Adipocyte (in vitro differentiated cells): Measurements from ENCODE around the gene GYPC.

Source experiments
- DNase-seq: peaks from one replicate; pipeline ENCODE4 v3.0.0-alpha.2; 2015; ENCODE audit warnings: low read depth
- H3K27me3 ChIP-seq: replicated peaks from 2 replicates; pipeline ENCODE4 v1.7.0; 2013; ENCODE audit warnings: mild to moderate bottlenecking, low read length, moderate library complexity; ENCODE audit not compliant: control insufficient read depth, insufficient read depth
- H3K36me3 ChIP-seq: 2 replicates; pipeline ENCODE4 v1.7.0; 2013; ENCODE audit warnings: low read length, mild to moderate bottlenecking, moderate library complexity; ENCODE audit not compliant: control insufficient read depth, insufficient read depth, severe bottlenecking
- H3K4me1 ChIP-seq: 2 replicates; pipeline ENCODE4 v1.7.0; 2013; ENCODE audit warnings: mild to moderate bottlenecking, low read length, moderate library complexity; ENCODE audit not compliant: control insufficient read depth, insufficient read depth
- H3K4me3 ChIP-seq: 2 replicates; pipeline ENCODE4 v1.7.0; 2013; ENCODE audit warnings: mild to moderate bottlenecking, low read length, moderate library complexity
- H3K9ac ChIP-seq: 2 replicates; pipeline ENCODE4 v1.7.0; 2013; ENCODE audit warnings: mild to moderate bottlenecking, low read length, moderate library complexity
- H3K9me3 ChIP-seq: 2 replicates; pipeline ENCODE4 v1.7.0; 2013; ENCODE audit warnings: mild to moderate bottlenecking, low read length, moderate library complexity; ENCODE audit not compliant: control insufficient read depth

GYPC gene

GRCh38 chr2:126660971-126661370 lies 5.0 kb downstream of the GYPC start:
- DNase-seq = no peak
- H3K27me3 ChIP-seq = no peaks in the 10 kb centered on the region

GRCh38 chr2:126661702-126662500 lies 5.9 kb downstream of the GYPC start:
- Histone ChIP-seq H3K4me3 (no peak overlapping the region), H3K4me1 (peaks cover 45% of the 10 kb centered on the region), H3K36me3 (peaks cover under 1% of the 10 kb centered on the region), H3K9ac (no peak overlapping the region), H3K27me3 (no peaks in the 10 kb centered on the region), H3K9me3 (no peaks in the 10 kb centered on the region)
- no peak for DNase-seq

More at GRCh38 chr2:126660971-126661370, 5.0 kb downstream of the GYPC start:
- H3K4me1 ChIP-seq = peaks cover 46% of the 10 kb centered on the region
- H3K9ac ChIP-seq = no peak overlapping the region
- H3K4me3 ChIP-seq = no peak overlapping the region
- no peaks in the 10 kb centered on the region for H3K36me3 ChIP-seq
- H3K9me3 ChIP-seq = no peaks in the 10 kb centered on the region

GRCh38 chr2:126662621-126663020 lies 6.7 kb downstream of the GYPC start:
- peaks cover 3% of the 10 kb centered on the region for H3K36me3 ChIP-seq
- no peaks in the 10 kb centered on the region for H3K9me3 ChIP-seq
- H3K4me1 ChIP-seq = peaks cover 38% of the 10 kb centered on the region
- H3K27me3 ChIP-seq = no peaks in the 10 kb centered on the region
- no peak overlapping the region for H3K4me3 ChIP-seq
- no peak overlapping the region for H3K9ac ChIP-seq
- DNase-seq = no peak

- no peak for DNase-seq
- Histone ChIP-seq H3K4me1 (peaks cover 33% of the 10 kb centered on the region), H3K36me3 (peaks cover 3% of the 10 kb centered on the region), H3K4me3 (no peak overlapping the region), H3K9me3 (no peaks in the 10 kb centered on the region), H3K9ac (no peak overlapping the region), H3K27me3 (no peaks in the 10 kb centered on the region)
Measured at GRCh38 chr2:126663184-126663963, 7.4 kb downstream of the GYPC start.

- no peaks in the 10 kb centered on the region for H3K27me3 ChIP-seq
- H3K9me3 ChIP-seq = no peaks in the 10 kb centered on the region
- DNase-seq = no peak
- H3K4me1 ChIP-seq = peaks cover 25% of the 10 kb centered on the region
- H3K36me3 ChIP-seq = peaks cover 3% of the 10 kb centered on the region
- no peak overlapping the region for H3K4me3 ChIP-seq
- H3K9ac ChIP-seq = no peak overlapping the region
Measured at GRCh38 chr2:126664234-126664633, 8.3 kb downstream of the GYPC start.

- H3K36me3 ChIP-seq = peaks cover 3% of the 10 kb centered on the region
- H3K4me1 ChIP-seq = peaks cover 25% of the 10 kb centered on the region
- H3K9ac ChIP-seq = no peak overlapping the region
- H3K27me3 ChIP-seq = no peaks in the 10 kb centered on the region
- no peaks in the 10 kb centered on the region for H3K9me3 ChIP-seq
- DNase-seq = no peak
- H3K4me3 ChIP-seq = no peak overlapping the region
Measured at GRCh38 chr2:126664639-126665038, 8.7 kb downstream of the GYPC start.

GRCh38 chr2:126665483-126665882 lies 9.5 kb downstream of the GYPC start:
- H3K27me3 ChIP-seq = no peaks in the 10 kb centered on the region
- peaks cover 6% of the 10 kb centered on the region for H3K36me3 ChIP-seq
- no peak overlapping the region for H3K4me3 ChIP-seq
- H3K4me1 ChIP-seq = peaks cover 24% of the 10 kb centered on the region
- no peak overlapping the region for H3K9ac ChIP-seq
- no peak for DNase-seq
- H3K9me3 ChIP-seq = no peaks in the 10 kb centered on the region

- H3K4me3 ChIP-seq = no peak overlapping the region
- H3K9me3 ChIP-seq = no peaks in the 10 kb centered on the region
- H3K4me1 ChIP-seq = peaks cover 13% of the 10 kb centered on the region
- no peak overlapping the region for H3K9ac ChIP-seq
- H3K27me3 ChIP-seq = no peaks in the 10 kb centered on the region
- DNase-seq = no peak
- H3K36me3 ChIP-seq = peaks cover 6% of the 10 kb centered on the region
Measured at GRCh38 chr2:126668254-126668653, 12.3 kb downstream of the GYPC start.

- Histone ChIP-seq H3K9ac (no peak overlapping the region), H3K9me3 (no peaks in the 10 kb centered on the region), H3K27me3 (no peaks in the 10 kb centered on the region), H3K36me3 (peaks cover 12% of the 10 kb centered on the region), H3K4me1 (peaks cover 13% of the 10 kb centered on the region), H3K4me3 (no peak overlapping the region)
- DNase-seq = peak; percentile 20
Measured at GRCh38 chr2:126669772-126670171, 13.8 kb downstream of the GYPC start.

GRCh38 chr2:126671488-126671887 lies 15.5 kb downstream of the GYPC start:
- DNase-seq = no peak
- no peak overlapping the region for H3K4me3 ChIP-seq

GRCh38 chr2:126672980-126673605 lies 17.1 kb downstream of the GYPC start:
- no peak overlapping the region for H3K9ac ChIP-seq
- peaks cover 19% of the 10 kb centered on the region for H3K36me3 ChIP-seq
- no peak for DNase-seq
- peaks cover 12% of the 10 kb centered on the region for H3K9me3 ChIP-seq
- H3K4me3 ChIP-seq = no peak overlapping the region
- H3K4me1 ChIP-seq = peaks cover 13% of the 10 kb centered on the region
- no peaks in the 10 kb centered on the region for H3K27me3 ChIP-seq

More at GRCh38 chr2:126671488-126671887, 15.5 kb downstream of the GYPC start:
- peaks cover 13% of the 10 kb centered on the region for H3K4me1 ChIP-seq
- no peak overlapping the region for H3K9ac ChIP-seq
- peaks cover 12% of the 10 kb centered on the region for H3K9me3 ChIP-seq
- H3K36me3 ChIP-seq = peaks cover 22% of the 10 kb centered on the region
- H3K27me3 ChIP-seq = no peaks in the 10 kb centered on the region
